Thyroid gland (tissue), 4 donors: ENCODE results near the gene ADRA1B.

ENCODE experiments used
- CTCF ChIP-seq, 6 experiments: fragments of 200-600 bp in 3 of 6; fragments of 450-650 bp in 3 of 6; sonication (generic) in 3 of 6; IDR thresholded peaks; one replicate each; pipeline ENCODE4 v1.5.1; 2016 to 2019; ENCODE audit warnings: antibody characterized with exemption in 6 of 6, mild to moderate bottlenecking in 2 of 6, inconsistent platforms in 1 of 6, moderate library complexity in 1 of 6
- POLR2A ChIP-seq, 2 donors: fragments of 450-650 bp; IDR thresholded peaks; one replicate each; pipeline ENCODE4 v1.6.1; 2017; ENCODE audit warnings: antibody characterized with exemption in 2 of 2, mild to moderate bottlenecking in 2 of 2, moderate library complexity in 1 of 2

GRCh38 chr5:159913501-159913900 lies 2.8 kb upstream of the ADRA1B start:
- TF ChIP-seq CTCF (IDR thresholded peaks at IDR 0.05) (no peak), POLR2A (IDR thresholded peaks at IDR 0.05) (no peak)
